ENCODE results near the gene TOP3A. TPM values are rescaled to one million over a fixed set of nuclear protein-coding genes. Genes with fewer than 3 reads are reported as not detected.

The TOP3A gene
- total RNA-seq, 1 experiment from 2014 or later = 48.8 TPM

- Histone ChIP-seq H3K27ac (ENCODE audit: low read depth, low read length) (no peak overlapping the region), H3K36me3 (ENCODE audit: control insufficient read depth in 1 of 2, insufficient read depth in 2 of 2, low read length in 2 of 2) (peaks cover 16 to 18% of the 10 kb centered on the region in 2 experiments; a peak in 3 of 4 replicates), H3K9me2 (ENCODE audit: insufficient read depth) (no peaks in the 10 kb centered on the region), H2AFZ (ENCODE audit: low read depth, low read length, poor library complexity, severe bottlenecking) (no peak overlapping the region), H3K4me2 (ENCODE audit: low read length) (no peak overlapping the region), H4K20me1 (ENCODE audit: insufficient read depth) (no peaks in the 10 kb centered on the region), H3K9ac (ENCODE audit: low read length) (no peak overlapping the region), H3K9me3 (ENCODE audit: control insufficient read depth in 1 of 2, insufficient read depth in 1 of 2, low read depth in 1 of 2, low read length in 2 of 2) (no peaks in the 10 kb centered on the region), H3K27me3 (ENCODE audit: insufficient read depth, low read length) (no peaks in the 10 kb centered on the region), H3K4me3 (replicated peaks in 1 of 2; ENCODE audit: low read depth in 1 of 2, low read length in 2 of 2) (no peak overlapping the region), H3K4me1 (ENCODE audit: control insufficient read depth in 1 of 2, insufficient read depth in 2 of 2, low read length in 2 of 2) (no peaks in the 10 kb centered on the region), H3K79me2 (ENCODE audit: insufficient read depth, low read length) (no peaks in the 10 kb centered on the region)
- ChIA-PET RAD21 (ENCODE audit: low non-redundant PET in 1 of 2, low total read pairs in 2 of 2, uncharacterized antibody in 2 of 2, unreplicated experiment in 2 of 2) (no interaction called here), POLR2A (no interaction called here), CTCF (no interaction called here)
- DNase-seq (ENCODE audit: low read depth, low spot score) = no peak
- TF ChIP-seq MAX (IDR thresholded peaks at IDR 0.05) (no peak), ATF3 (IDR thresholded peaks at IDR 0.05) (no peak), EGR1 (IDR thresholded peaks at IDR 0.05; ENCODE audit: low read depth) (no peak), EZH2 (IDR thresholded peaks at IDR 0.05) (no peak), JUND (IDR thresholded peaks at IDR 0.05) (no peak), YY1 (IDR thresholded peaks at IDR 0.05; ENCODE audit: extremely low read depth, insufficient replicate concordance, low read depth, low read length) (no peak), CEBPB (IDR thresholded peaks at IDR 0.05; ENCODE audit: low read depth) (no peak), CBX3 (IDR thresholded peaks at IDR 0.05; ENCODE audit: low read depth) (no peak), ZFX (IDR thresholded peaks at IDR 0.05) (no peak), ZBTB33 (IDR thresholded peaks at IDR 0.05; ENCODE audit: extremely low read depth, insufficient replicate concordance, low read length) (no peak), POLR2AphosphoS5 (IDR thresholded peaks at IDR 0.05; ENCODE audit: low read depth, low read length) (no peak)
- peak; percentile 18; the same call in 1 of the 2 replicates for ATAC-seq
- no TSS peak for BruUV-seq (replicated peaks)
- intact Hi-C loops (cut with micrococcal nuclease) = no loop called here
These were observed 17.1 kb upstream of the TOP3A start for GRCh38 chr17:18331879-18332278.
